Lung (tissue), 12 donors: ENCODE measurements around the gene TMCC1. TPM values are rescaled to one million over a fixed set of nuclear protein-coding genes. Genes with fewer than 3 reads are reported as not detected.

ENCODE experiments used
- ATAC-seq: fragments of 200-7000 bp; cut with Tn5 transposase; one replicate; pipeline ENCODE4 v1.9.1; 2020; ENCODE audit warnings: moderate number of reproducible peaks; ENCODE audit not compliant: insufficient read depth, low FRiP score
- DNase-seq, 3 donors: peaks; one replicate each; pipeline ENCODE4 v3.0.0-alpha.2; 2013 to 2017
- H3K27ac ChIP-seq, 2 donors: one replicate each; pipeline ENCODE4 v1.5.1; 2013; ENCODE audit warnings: mild to moderate bottlenecking in 2 of 2, moderate library complexity in 2 of 2, control low read depth in 1 of 2, inconsistent platforms in 1 of 2, low read depth in 1 of 2, low read length in 1 of 2
- H3K27me3 ChIP-seq, 3 donors: one replicate each; pipeline ENCODE4 v1.5.1; 2013; ENCODE audit warnings: low read length in 2 of 3; ENCODE audit not compliant: control insufficient read depth in 3 of 3, insufficient read depth in 3 of 3
- H3K36me3 ChIP-seq, 4 donors: one replicate each; pipeline ENCODE4 v1.5.1; 2013; ENCODE audit warnings: low read length in 4 of 4, mild to moderate bottlenecking in 1 of 4, moderate library complexity in 1 of 4; ENCODE audit not compliant: control insufficient read depth in 4 of 4, insufficient read depth in 4 of 4
- H3K4me1 ChIP-seq, 5 donors: one replicate each; pipeline ENCODE4 v1.5.1; 2013; ENCODE audit warnings: low read length in 5 of 5, mild to moderate bottlenecking in 2 of 5, moderate library complexity in 1 of 5; ENCODE audit not compliant: control insufficient read depth in 5 of 5, insufficient read depth in 5 of 5
- H3K4me3 ChIP-seq: one replicate; pipeline ENCODE4 v1.5.1; 2013; ENCODE audit warnings: mild to moderate bottlenecking, control low read depth, moderate library complexity
- H3K9ac ChIP-seq, 2 donors: one replicate each; pipeline ENCODE4 v1.5.1; 2013; ENCODE audit warnings: low read length in 2 of 2, control low read depth in 1 of 2; ENCODE audit not compliant: insufficient read depth in 1 of 2
- H3K9me3 ChIP-seq, 4 donors: one replicate each; pipeline ENCODE4 v1.5.1; 2013; ENCODE audit warnings: low read length in 3 of 4, mild to moderate bottlenecking in 1 of 4, moderate library complexity in 1 of 4; ENCODE audit not compliant: control insufficient read depth in 4 of 4, insufficient read depth in 3 of 4
- WGBS, 2 donors: extraction: QIAGEN DNeasy Blood & Tissue Kit; methylation state at CpG; one replicate each; pipeline ENCODE4 v1.1.7; 2013; 5-methylcytosine and 5-hydroxymethylcytosine counted together
- polyA plus RNA-seq, 2 donors: library from polyadenylated mRNA; stranded (reverse); fragments of 200-250 nt; gene quantifications; one replicate each; pipeline ENCODE4 v1.2.1, GENCODE V29; 2013
- total RNA-seq, 2 donors: library from RNA; depleted of rRNA in 1 of 2; stranded (reverse); fragments of >200 nt in 1 of 2; gene quantifications; one replicate each; pipeline ENCODE4 v1.2.1, GENCODE V29; 2014 to 2021
- TF ChIP-seq, protein P1 (sequence below): IDR thresholded peaks from 2 replicates; pipeline ENCODE4 v1.5.1; 2012; ENCODE audit warnings: mild to moderate bottlenecking; ENCODE audit errors: control extremely low read depth, extremely low read depth
- donor health status: control.
- donor health status: control.
- donor health status: Bipolar disorder and iron deficiency.
- donor health status: healthy.
- donor health status: DM: yes; HTN: yes; CAD: no.

The TMCC1 gene
- total and polyA plus RNA-seq, 4 donors = 8.7 to 39.4 (median 22.8) TPM

DNA sequence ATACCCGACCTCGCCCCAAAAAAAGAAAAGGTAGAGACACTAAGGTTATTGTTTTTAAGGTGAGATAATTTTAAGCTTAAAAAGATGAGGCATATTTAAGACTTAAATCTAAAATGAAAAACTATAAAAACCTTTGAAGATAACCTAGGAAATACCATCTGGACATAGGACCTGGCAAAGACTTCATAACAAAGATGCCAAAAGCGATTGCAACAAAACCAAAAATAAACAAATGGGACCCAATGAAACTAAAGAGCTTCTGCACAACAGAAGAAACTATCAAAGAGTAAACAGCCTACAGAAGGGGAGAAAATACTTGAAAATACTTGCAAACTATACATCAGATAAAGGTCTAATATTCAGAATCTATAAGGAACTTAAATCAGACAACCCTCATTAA lies 80.9 kb downstream of the TMCC1 start:
- no peak overlapping the region for H3K27ac ChIP-seq
- WGBS, 2 donors = 78 to 88% methylated on average over 3 of the region's 3 CpGs
- no peak overlapping the region for H3K4me3 ChIP-seq
- peaks cover 0 to 7% (median 2%) of the 10 kb centered on the region in 4 donors for H3K36me3 ChIP-seq
- ATAC-seq (no peak), DNase-seq (no peak)
- peaks cover 0 to 3% (median 0%) of the 10 kb centered on the region in 5 donors for H3K4me1 ChIP-seq
- no peaks in the 10 kb centered on the region for H3K9me3 ChIP-seq
- H3K27me3 ChIP-seq = no peaks in the 10 kb centered on the region
- no peak overlapping the region for H3K9ac ChIP-seq
- TF ChIP-seq, protein P1, sequence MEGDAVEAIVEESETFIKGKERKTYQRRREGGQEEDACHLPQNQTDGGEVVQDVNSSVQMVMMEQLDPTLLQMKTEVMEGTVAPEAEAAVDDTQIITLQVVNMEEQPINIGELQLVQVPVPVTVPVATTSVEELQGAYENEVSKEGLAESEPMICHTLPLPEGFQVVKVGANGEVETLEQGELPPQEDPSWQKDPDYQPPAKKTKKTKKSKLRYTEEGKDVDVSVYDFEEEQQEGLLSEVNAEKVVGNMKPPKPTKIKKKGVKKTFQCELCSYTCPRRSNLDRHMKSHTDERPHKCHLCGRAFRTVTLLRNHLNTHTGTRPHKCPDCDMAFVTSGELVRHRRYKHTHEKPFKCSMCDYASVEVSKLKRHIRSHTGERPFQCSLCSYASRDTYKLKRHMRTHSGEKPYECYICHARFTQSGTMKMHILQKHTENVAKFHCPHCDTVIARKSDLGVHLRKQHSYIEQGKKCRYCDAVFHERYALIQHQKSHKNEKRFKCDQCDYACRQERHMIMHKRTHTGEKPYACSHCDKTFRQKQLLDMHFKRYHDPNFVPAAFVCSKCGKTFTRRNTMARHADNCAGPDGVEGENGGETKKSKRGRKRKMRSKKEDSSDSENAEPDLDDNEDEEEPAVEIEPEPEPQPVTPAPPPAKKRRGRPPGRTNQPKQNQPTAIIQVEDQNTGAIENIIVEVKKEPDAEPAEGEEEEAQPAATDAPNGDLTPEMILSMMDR = no peak

- Histone ChIP-seq H3K9ac (no peak overlapping the region), H3K27me3 (no peaks in the 10 kb centered on the region), H3K36me3 (no peaks in the 10 kb centered on the region), H3K9me3 (no peaks in the 10 kb centered on the region), H3K27ac (no peak overlapping the region), H3K4me1 (peaks cover 0 to 3% (median 0%) of the 10 kb centered on the region in 5 donors), H3K4me3 (no peak overlapping the region)
- DNase-seq = no peak
- TF ChIP-seq, protein P1 = no peak
- no peak for ATAC-seq
Measured at GRCh38 chr3:129809297-129809696, 84.2 kb downstream of the TMCC1 start.

DNA sequence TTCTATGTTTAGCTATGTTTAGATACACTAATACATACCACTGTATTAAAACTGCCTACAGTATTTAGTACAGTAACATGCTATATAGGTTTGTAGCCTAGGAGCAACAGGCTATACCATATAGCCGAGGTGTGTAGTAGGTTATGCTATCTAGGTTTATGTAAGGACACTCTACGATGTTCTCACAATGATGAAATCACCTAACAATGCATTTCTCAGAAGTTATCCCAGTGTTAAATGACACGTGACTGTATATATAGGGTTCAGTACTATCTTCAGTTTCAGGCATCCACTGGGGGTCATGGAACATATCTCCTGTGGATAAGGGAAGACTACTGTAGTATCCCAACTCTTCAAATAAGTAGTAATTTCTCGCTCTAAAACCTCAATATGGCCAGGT lies 97.4 kb downstream of the TMCC1 start:
- Histone ChIP-seq H3K4me1 (peaks cover 0 to 8% (median 3%) of the 10 kb centered on the region in 5 donors), H3K27me3 (no peaks in the 10 kb centered on the region), H3K4me3 (no peak overlapping the region), H3K9me3 (no peaks in the 10 kb centered on the region), H3K9ac (no peak overlapping the region), H3K36me3 (no peaks in the 10 kb centered on the region), H3K27ac (no peak overlapping the region)
- ATAC-seq (no peak), DNase-seq (no peak)
- TF ChIP-seq, protein P1 = no peak
- WGBS, 2 donors = 92% methylated on average over 4 of the region's 4 CpGs
